Myometrial cell (primary cell): ENCODE measurements around the gene TSPAN3. TPM values are rescaled to one million over a fixed set of nuclear protein-coding genes. Genes with fewer than 3 reads are reported as not detected.

ENCODE experiments used
- total RNA-seq: library from RNA; depleted of rRNA; stranded (reverse); fragments of >200 nt; gene quantifications from 2 replicates; pipeline ENCODE4 v1.2.3, GENCODE V29; 2015

The TSPAN3 gene
- 175 and 189 TPM in 2 replicates for total RNA-seq

GRCh38 chr15:77070495-77071304, at the start of gene TSPAN3:
Gene TSPAN3, minus strand, starts transcription at chr15:77071109. Its CDS starts 155 bp downstream, at chr15:77070954.

GRCh38 chr15:76994971-76995945, 75.7 kb downstream of the TSPAN3 start, which contains the start of gene PSTPIP1:
Gene PSTPIP1, plus strand, starts transcription at chr15:76995126. Its CDS starts 448 bp downstream, at chr15:76995574.

Other genes starting within 250 kb of the TSPAN3 start
- 5.8 and 8.6 TPM in 2 replicates for gene SCAPER, start 165.8 kb downstream of the TSPAN3 start, total RNA-seq
- 51.3 and 96.2 TPM in 2 replicates for gene RCN2, start 139.4 kb downstream of the TSPAN3 start, total RNA-seq
- gene PSTPIP1, start 76.0 kb downstream of the TSPAN3 start, total RNA-seq = 0.18 TPM in 1 of 2 replicates, not detected in the other